ENCODE results near the gene ENTREP3.

The ENTREP3 gene

DNA sequence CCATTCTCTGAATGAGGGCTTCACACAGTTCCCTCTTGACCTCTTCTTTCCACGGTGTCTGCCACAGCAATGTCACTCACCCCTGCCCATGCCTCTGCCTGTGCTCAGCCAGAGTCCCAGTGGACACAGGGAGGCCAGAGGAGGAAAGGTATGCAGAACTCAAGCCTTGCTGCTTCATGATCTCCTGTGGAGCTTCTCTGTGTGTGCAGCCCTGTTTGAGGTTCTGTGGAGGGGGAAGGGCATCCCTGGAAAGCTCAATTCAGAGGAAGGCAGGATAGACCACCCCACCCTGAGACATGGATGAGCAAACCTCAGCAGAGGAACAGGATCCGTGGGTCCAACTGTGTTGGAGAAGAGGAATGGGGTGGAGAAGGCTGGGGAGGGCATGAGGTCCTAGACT lies 24.0 kb upstream of the ENTREP3 start:
- no peak for DNase-seq (ENCODE audit: low spot score)
- in situ Hi-C loops (cut with MboI; ENCODE audit: low sequenced_read_pairs, unreplicated experiment) = no loop called here

DNA sequence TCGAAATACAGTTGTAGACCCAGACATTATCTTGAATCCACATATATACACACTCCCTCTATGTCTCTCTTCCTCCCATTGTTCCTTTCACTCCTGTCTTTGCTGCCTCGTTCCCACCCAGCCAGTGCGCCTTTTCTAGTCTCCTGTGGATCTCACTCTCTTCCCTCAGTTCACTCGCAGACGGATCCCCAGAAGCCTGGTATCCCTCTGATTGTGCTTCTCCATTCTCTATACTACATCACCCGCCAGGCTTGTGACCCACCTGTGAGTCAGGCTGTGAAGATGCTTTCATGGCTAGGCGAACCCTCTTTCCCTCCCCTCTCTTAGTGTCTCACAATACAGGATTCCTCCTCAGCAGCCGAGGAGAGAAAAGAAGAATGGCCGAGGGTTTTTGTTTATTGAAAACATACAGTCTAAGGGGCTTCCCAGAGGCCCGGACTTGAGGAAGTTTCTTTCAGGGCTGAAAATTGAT lies 23.4 kb upstream of the ENTREP3 start:
- DNase-seq (ENCODE audit: low spot score) = no peak
- TF ChIP-seq, protein P1, sequence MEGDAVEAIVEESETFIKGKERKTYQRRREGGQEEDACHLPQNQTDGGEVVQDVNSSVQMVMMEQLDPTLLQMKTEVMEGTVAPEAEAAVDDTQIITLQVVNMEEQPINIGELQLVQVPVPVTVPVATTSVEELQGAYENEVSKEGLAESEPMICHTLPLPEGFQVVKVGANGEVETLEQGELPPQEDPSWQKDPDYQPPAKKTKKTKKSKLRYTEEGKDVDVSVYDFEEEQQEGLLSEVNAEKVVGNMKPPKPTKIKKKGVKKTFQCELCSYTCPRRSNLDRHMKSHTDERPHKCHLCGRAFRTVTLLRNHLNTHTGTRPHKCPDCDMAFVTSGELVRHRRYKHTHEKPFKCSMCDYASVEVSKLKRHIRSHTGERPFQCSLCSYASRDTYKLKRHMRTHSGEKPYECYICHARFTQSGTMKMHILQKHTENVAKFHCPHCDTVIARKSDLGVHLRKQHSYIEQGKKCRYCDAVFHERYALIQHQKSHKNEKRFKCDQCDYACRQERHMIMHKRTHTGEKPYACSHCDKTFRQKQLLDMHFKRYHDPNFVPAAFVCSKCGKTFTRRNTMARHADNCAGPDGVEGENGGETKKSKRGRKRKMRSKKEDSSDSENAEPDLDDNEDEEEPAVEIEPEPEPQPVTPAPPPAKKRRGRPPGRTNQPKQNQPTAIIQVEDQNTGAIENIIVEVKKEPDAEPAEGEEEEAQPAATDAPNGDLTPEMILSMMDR (IDR thresholded peaks at IDR 0.05; ENCODE audit: borderline replicate concordance, control extremely low read depth, extremely low read depth, insufficient read depth, missing control alignments) = no peak
- in situ Hi-C loops (cut with MboI; ENCODE audit: low sequenced_read_pairs, unreplicated experiment) = no loop called here

More for the DNA sequence above, 24.0 kb upstream of the ENTREP3 start:
- TF ChIP-seq, protein P1 (IDR thresholded peaks at IDR 0.05; ENCODE audit: borderline replicate concordance, control extremely low read depth, extremely low read depth, insufficient read depth, missing control alignments) = no peak

DNA sequence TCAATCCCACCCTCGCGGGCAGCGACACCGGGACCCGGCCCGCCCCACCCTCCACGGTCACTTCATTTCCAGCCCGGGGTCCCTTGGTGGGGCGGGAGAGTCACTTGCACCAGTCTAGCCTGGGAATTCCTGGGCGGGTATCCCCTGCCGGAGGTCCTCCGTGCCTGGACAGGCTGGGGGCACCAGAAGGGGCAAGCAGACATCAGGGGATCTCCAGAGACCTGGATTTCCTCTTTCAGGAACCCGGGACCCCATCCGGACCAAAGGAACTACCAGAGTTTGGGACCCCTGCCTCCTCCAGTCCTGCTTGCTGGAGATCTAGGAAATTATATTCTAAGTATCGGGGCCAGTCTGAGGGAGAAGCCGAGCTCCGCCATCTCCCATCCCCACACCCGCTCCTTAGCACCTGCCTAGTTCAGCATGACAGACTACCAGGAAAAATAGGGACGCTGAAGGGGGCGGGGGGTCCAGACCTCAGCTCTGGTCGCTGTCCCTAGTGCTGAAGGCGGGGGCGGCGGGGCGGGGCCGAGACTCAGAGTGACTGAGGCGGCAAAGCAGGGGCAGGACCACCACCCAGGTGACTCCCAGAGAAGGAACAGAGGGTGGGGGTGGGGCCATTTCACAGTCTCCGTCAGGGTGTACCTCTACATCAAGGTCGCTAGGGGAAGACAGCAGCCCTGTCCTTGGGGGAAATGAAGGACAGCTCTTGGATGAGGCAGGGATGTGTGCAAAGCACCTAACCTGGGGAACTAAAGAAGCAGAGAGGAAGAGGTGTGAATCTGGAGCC lies 22.8 kb upstream of the ENTREP3 start:
- in situ Hi-C loops (cut with MboI; ENCODE audit: low sequenced_read_pairs, unreplicated experiment) = no loop called here
- DNase-seq (ENCODE audit: low spot score) = peak; percentile 80
- TF ChIP-seq, protein P1 (IDR thresholded peaks at IDR 0.05; ENCODE audit: borderline replicate concordance, control extremely low read depth, extremely low read depth, insufficient read depth, missing control alignments) = peak; percentile 39

DNA sequence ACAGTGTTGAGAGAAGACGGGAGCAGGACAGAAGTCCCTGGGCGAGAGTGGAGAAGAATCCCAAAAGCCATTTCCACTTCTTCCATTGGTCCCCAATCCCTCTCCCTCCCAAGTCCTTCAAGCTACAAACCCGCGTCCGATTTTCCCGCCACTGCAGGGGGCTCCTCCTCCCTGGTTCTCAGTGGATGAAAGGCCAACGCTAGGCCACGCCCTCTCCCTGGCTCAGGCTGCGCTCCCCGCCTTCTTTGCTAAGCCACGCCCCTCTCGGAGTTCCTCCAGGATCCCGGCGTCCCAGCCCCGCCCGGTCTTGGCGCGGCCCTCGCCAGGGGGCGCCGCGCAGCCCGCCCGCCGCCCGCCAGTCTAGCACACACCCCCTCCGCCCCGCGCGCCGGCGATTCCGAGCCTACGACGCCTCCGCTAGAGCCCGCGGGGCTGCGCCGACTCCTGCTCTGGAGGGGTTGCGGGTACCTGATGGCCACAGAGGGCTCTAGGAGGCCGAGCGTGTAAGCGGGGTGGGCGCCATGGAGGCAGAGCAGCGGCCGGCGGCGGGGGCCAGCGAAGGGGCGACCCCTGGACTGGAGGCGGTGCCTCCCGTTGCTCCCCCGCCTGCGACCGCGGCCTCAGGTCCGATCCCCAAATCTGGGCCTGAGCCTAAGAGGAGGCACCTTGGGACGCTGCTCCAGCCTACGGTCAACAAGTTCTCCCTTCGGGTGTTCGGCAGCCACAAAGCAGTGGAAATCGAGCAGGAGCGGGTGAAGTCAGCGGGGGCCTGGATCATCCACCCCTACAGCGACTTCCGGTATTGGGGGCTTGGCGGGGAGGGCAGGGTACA lies 22.0 kb upstream of the ENTREP3 start, which contains the start of gene HCN3:
HCN3 (plus strand) TSS at position 394 of the 832 bp plus-strand sequence; CDS start at position 522, 128 bp downstream.
- in situ Hi-C loops (cut with MboI; ENCODE audit: low sequenced_read_pairs, unreplicated experiment) = no loop called here
- peak; percentile 99 for DNase-seq (ENCODE audit: low spot score)
- TF ChIP-seq, protein P1 (IDR thresholded peaks at IDR 0.05; ENCODE audit: borderline replicate concordance, control extremely low read depth, extremely low read depth, insufficient read depth, missing control alignments) = peak; percentile 68

DNA sequence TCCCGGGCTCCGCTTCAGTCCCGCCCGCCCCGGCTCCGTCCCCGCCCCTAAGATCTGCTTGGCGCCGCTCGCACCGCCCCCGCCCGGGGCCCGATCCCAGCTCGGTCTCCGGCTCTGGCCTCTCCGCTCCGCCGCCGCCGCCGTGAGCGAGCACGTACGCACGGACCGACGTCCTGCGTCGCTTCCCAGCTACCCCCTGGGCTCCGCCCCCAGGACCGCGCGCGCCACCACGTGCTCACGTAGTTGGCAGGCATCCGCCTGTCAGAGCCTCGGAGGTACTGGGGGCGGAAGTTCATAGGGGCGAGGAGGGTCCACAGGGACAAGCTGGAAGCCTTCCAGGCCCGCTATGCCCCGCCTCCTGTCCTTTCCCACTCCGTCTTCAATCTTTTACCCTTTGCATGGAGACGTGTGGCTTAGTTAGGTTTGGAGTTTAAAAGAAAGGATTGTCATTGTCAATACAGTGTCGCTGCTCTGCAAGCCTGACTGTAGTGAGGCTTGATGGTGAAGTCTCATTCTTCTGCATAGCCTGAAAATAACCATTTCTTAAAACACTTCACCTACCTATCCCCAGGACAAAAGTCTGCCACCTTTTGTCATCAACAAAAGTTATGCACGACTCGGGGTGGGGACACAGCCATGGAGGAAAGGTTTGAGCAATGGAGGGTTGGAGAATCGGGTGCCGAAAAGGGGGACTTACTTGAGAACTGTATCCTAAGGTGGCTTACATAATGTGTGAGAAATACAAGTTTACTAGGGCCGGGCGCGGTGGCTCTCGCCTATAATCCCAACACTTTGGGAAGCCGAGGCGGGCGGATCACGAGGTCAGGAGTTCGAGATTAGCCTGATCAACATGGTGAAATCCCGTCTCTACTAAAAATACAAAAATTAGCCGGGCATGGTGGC lies 18.3 kb upstream of the ENTREP3 start, which contains the start of gene CLK2:
CLK2 (minus strand) TSS at position 162 of the 903 bp plus-strand sequence. CDS start 2,527 bp downstream, outside the sequence.
- in situ Hi-C loops (cut with MboI; ENCODE audit: low sequenced_read_pairs, unreplicated experiment) = no loop called here
- TF ChIP-seq, protein P1 (IDR thresholded peaks at IDR 0.05; ENCODE audit: borderline replicate concordance, control extremely low read depth, extremely low read depth, insufficient read depth, missing control alignments) = no peak
- DNase-seq (ENCODE audit: low spot score) = peak; percentile 98
